DND-41 (cell line): ENCODE results near the gene FBXW8.

Experiments used
- CTCF ChIP-seq: IDR thresholded peaks from 2 replicates; pipeline ENCODE4 v1.5.1; 2012; ENCODE audit warnings: borderline replicate concordance, low read length, moderate library complexity, mild to moderate bottlenecking; ENCODE audit not compliant: poor library complexity, severe bottlenecking; ENCODE audit errors: extremely low read depth
- EZH2 ChIP-seq: IDR thresholded peaks from 3 replicates; pipeline ENCODE4 v1.6.1; 2012; ENCODE audit warnings: borderline replicate concordance, low read depth, mild to moderate bottlenecking, moderate library complexity, low read length, inconsistent platforms; ENCODE audit not compliant: severe bottlenecking

- TF ChIP-seq EZH2: no peak
- no peak for TF ChIP-seq CTCF
These were observed 160.3 kb downstream of the FBXW8 start for GRCh38 chr12:117071009-117071408.
